ENCODE data around the gene STK24.
A peak's percentile ranks its signal among the peaks of the same experiment; 100 is the strongest.

The STK24 gene

GRCh38 chr13:98533912-98534311 is 43.0 kb downstream of the STK24 start:
- DNase-seq (no peak), ATAC-seq (no peak)

DNA sequence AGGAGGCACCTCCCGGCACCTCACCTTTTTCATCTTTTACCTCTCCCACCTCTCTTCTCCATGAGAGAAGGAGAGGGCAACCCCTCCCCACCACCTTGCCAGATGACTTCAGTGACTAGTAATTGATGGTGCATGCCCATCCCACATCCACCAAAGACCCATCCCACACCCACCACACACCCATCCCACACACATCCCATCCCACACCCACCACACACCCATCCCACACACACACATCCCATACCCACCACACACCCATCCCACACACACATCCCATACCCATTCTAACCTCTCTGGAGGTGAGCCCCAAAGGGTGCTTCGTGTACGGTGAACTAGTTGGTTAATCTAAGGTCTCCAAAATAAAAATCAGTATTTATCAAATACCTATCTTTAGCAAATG is 44.7 kb downstream of the STK24 start:
- no peak for DNase-seq
- ATAC-seq: no peak

DNA sequence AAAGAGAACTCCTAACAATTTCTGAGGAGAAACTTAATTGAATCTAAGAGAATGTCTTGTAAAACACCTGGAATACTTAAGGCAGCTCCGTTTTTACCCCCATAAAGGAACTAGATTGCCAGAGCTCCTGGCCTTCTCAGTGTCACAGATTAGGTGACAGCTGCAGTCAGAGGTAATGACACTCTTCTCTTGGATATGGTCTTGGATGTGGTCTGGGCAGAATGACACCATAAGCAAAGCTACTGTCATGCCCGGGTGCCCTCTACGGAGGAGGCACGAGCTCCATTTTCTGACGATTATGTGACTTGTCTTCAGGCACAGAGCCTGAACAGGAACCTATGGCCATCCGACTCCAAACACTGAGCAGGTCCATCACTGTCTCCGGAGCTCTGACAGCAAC is 46.7 kb downstream of the STK24 start:
- ATAC-seq: no peak
- DNase-seq: no peak

- ATAC-seq (no peak), DNase-seq (no peak)
Observed at GRCh38 chr13:98529171-98529570, 47.7 kb downstream of the STK24 start.

DNA sequence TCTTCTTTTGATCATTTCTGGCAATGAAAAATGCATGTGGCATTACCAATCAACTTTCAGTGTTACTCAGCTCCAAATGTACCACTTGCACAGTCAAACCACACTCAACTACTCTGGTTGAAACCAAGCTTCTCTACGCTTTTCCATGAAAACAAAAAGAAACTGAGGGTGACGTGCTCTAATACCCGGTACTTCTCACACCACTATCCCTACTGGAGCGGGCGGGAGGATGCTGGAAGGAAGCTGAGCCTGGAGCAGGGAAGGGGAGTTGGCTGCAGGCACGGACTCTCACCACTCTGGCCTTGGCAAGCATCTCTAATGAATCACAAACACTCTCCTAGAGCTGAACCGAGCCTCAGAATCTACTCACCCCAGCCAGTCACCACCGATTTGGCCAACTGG is 48.2 kb downstream of the STK24 start:
- DNase-seq (no peak), ATAC-seq (peak; percentile 75)

GRCh38 chr13:98527526-98527925 is 49.4 kb downstream of the STK24 start:
- ATAC-seq (no peak), DNase-seq (no peak)

- ATAC-seq (no peak), DNase-seq (no peak)
Observed at GRCh38 chr13:98526182-98526512, 50.8 kb downstream of the STK24 start.

DNA sequence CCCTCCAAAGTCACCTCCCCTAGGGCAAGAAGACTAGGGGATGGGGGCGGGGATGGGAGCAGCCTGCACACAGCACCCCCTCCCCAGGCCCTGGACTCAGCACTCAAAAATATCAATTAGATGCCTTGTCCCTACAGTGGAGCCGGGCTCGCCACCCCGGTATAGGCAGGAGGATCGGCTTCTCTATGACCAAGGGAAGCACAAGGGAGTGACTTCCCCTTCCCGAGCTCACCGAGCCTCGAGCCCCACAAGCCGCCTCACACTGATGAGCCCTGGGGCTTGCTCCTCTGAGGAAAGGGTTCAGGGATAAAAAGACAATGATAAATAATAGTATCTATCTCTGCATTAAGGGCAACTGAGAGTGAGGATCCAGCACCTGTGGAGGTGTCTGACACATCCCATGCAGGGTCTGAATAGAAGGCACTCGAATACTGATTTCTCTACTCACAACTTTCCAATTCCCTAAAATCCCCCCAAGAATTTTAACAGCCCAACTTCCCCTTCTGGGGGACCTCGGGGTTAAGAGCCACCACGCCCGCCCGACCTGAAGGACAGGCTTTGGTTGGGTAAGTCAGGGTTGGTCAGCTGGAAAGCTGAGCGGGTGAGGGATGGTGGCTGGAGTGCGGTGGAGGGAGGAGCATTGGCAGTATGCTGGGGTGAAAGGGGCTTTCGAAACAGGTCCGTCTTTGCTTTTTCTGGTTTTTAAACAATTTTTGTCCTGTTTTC is 51.3 kb downstream of the STK24 start:
- ATAC-seq: no peak
- no peak for DNase-seq

- ATAC-seq: no peak
- no peak for DNase-seq
Observed at GRCh38 chr13:98524793-98525192, 52.1 kb downstream of the STK24 start.

- no peak for DNase-seq
Observed at GRCh38 chr13:98524391-98524790, 52.5 kb downstream of the STK24 start.

GRCh38 chr13:98523455-98524102 is 53.3 kb downstream of the STK24 start:
- DNase-seq (no peak), ATAC-seq (peak; percentile 21)

More at GRCh38 chr13:98524391-98524790, 52.5 kb downstream of the STK24 start:
- no peak for ATAC-seq

DNA sequence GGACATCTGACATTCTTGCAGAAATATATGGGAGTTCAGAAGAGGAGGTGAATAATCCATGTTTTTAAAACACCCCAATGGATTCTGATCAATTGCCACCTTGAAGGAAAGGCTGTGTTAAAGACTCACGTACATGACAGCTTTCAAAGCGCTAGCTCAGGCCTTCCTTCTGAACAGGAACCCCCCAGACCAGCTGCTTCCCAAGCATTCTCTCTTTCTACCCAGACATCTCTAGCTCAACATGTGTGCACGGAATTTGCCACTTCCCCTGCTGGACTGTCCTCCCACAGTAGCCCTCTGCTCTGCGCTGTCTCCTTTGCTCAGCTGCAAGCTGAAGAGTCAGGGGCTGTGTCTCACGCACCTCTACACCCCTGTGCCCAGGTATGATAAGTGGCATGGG is 54.5 kb downstream of the STK24 start:
- DNase-seq (no peak), ATAC-seq (no peak)

GRCh38 chr13:98521461-98522247 is 55.3 kb downstream of the STK24 start:
- ATAC-seq: no peak

DNA sequence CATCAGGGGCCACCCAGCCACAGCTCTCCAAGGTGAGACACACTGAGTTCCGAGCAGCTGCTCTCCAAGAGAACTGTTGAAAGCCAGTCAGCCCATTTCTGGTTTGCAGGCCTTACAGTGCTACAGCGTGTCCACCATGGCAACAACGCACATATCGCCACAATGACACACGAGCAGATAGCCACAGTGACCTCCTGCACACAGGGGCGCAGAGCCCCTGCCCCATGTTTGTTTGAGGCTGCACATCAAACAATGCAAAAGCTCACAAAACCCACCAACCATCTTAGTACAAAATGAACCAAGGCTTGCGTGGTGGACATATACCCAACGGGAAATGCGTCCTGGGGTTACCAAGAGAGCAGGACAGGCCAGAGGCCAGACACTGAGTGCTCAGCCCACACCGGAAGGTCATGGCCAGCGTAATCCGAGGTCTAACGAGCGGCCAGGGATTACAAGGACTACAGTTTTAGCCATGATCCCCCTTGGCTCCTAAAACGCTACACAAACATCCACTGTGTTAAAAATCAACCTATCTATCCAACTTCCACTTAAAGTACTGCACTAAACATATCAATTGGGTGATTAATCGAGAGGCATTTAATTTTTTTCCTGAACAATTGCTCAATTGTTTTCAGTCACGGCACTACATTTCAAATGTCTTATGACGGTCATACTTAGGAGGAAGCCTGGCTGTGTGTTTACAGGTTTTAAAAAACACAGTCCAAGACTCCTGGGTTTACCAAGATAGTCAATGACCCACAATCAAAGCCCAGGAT is 56.0 kb downstream of the STK24 start:
- ATAC-seq: no peak
- no peak for DNase-seq

More at GRCh38 chr13:98521461-98522247, 55.3 kb downstream of the STK24 start:
- DNase-seq: no peak

DNA sequence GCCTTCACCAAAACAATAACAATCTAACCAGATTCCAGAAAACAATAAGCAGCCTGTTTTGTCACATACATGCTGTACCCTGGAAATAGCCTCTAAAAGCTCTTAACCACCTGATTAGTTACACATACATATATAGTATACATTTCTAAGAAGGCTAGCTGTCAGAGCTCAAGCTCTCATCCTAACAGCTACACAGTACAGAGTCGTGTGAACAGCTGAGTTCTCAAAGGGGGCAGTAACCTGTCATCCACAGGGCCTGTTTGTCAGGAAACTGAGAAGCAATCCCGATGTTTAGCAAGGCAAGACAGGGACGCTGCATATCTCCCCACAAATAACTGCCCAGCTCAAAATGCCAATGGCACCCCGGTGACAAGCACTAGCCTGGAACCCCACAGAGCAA is 56.9 kb downstream of the STK24 start:
- DNase-seq (no peak), ATAC-seq (no peak)

GRCh38 chr13:98517576-98518310 is 59.2 kb downstream of the STK24 start:
- no peak for DNase-seq
- peak; percentile 70 for ATAC-seq

DNA sequence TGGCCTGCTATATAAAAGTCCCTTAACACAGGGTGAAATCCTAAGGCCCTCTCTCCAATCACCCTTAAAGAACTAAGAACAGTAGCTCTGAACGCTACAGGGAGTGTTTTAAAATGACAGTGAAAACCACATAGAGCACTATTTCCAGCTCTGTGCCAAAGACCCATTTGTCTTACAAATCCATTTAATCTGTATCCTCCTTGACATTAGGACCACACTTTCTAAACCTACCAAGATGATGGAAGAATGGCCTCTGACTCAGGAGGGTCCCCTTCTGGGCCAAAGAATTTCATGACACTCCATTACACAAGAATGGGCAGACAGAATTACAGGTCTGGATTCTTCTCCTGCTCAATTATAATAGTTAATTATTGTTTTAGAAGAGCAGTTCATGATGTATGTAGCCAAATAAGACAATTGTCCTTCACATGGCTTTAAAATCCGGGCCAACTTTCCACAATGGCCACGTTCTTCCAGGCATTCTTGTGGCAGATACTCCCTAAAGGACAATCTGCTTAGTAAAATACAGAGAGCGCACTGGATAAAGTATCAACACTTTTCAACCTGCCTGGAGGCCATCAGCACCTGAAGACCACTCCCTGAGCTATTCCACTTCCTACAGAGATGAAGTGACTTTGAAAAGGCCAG is 61.0 kb downstream of the STK24 start:
- DNase-seq (no peak), ATAC-seq (peak; percentile 47)

DNA sequence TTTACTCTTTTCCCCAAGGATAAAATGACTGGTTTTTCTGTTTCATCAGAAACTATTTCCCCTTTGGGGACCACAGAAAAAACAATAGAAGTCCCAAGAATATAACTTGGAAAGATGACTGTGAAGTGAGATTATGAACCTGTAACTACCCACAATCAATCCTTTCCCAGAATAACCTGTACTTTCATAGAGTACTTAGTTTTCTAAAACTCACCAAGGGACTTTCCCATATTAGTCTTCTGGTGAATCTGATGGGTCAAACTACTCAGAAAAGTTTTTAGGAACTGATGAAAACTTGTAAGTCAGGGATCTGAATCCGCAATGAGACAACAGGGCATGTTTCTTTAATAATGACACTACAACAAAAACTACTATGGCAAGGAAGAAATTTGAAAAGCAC is 62.6 kb downstream of the STK24 start:
- no peak for ATAC-seq
- DNase-seq: no peak

DNA sequence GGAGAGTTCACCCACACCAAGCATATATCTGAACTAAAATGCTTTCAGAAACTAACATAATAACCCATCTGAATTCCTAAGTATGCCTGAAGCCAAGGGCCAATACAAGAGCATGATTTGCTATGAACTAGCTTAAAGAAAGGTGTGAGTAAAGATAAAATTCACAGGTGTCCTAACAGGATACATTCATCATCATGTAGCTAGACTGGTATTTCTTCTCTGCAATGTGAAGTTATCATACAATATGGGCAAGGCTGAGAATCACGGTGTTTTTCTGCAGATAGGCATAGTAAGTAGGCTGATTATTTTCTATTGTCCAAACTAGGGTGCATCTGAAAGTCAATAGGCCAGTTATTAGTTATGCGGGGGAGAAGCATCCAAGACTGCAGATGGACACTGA is 63.1 kb downstream of the STK24 start:
- no peak for DNase-seq
- ATAC-seq: no peak

DNA sequence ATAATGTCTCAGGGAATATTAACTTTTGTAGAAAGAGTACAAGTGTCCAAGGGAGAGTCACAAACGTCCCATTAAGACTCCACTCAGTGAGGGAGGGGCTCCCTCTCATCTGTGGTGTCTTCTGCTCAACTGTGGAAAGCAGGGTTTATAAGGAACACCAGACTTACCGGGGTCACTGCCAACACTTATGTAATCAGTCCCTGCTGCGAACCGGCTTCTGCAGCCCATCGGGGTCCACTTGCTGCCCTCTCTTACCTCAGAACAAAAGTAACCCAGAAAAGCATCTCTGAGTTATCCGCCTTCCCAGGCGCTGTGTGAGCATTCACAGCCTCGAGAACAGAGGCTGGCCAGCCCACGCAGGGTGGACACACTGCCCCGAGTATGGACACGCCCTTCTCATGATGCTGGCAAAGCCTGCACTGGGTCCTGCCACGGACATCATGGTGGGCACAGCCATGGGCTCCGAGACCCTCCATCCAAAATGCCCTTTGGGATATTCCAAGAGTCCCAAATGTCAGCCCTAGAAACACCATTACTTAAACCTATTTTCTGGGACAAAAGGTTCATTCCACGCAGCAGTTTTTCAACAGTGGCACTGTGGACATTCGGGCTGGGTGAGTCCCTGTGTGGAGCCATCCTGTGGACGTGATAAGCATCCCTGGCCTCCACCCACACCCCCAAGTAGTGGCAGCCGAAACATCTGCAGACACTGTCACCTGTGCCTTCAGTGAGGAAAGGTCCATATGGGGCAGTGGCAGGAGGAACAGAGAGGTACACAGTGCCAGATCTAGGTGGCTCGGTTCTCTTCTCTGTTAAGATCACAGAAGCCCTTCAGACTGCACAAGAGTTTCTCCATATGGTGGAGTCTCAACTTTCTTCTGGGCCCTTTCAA is 63.9 kb downstream of the STK24 start:
- no peak for ATAC-seq

More for the DNA sequence above, 63.9 kb downstream of the STK24 start:
- no peak for DNase-seq

All from stimulated activated naive CD8-positive, alpha-beta T cell treated with anti-CD3 and anti-CD28 coated beads, Interleukin-15, Interleukin-2, amounts not matched to agents 100 U/mL and 50 U/mL, for 24 hours (primary cell).